ENCODE data around the gene ZBTB16.

DNA sequence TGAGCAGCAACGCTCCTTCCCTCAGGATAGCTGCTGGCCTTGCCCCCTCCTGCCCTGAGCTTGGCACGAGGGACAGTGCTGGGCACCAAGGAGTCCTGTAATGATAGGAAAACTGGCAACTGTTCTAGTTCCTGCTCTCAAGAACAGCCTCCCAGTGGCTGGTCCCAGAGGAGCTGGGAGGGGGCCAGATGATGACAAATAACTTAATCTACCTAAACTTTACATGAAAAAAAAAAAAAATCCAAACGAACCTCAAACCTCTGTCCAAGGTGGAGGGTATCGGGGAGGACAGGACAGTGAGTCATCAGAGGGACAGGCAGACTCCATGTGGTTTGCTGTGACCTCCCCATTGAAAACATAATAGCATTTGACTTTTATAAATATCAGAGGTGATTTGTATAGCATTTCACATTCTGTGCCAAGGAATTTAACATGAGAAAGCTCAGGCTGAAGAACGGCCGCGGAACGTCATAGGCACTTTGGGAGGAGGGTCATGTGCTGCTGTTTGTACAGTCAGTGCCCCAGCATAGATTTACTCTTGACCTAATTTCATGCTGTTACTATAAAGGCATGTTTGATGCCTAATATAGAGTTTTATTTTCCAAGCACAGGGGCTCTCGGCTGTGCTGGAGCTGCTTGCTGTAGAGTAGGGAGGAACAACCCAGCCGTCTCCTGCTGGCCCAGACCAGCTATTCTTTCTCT is 138.4 kb downstream of the ZBTB16 start:
- TF ChIP-seq, protein P1, sequence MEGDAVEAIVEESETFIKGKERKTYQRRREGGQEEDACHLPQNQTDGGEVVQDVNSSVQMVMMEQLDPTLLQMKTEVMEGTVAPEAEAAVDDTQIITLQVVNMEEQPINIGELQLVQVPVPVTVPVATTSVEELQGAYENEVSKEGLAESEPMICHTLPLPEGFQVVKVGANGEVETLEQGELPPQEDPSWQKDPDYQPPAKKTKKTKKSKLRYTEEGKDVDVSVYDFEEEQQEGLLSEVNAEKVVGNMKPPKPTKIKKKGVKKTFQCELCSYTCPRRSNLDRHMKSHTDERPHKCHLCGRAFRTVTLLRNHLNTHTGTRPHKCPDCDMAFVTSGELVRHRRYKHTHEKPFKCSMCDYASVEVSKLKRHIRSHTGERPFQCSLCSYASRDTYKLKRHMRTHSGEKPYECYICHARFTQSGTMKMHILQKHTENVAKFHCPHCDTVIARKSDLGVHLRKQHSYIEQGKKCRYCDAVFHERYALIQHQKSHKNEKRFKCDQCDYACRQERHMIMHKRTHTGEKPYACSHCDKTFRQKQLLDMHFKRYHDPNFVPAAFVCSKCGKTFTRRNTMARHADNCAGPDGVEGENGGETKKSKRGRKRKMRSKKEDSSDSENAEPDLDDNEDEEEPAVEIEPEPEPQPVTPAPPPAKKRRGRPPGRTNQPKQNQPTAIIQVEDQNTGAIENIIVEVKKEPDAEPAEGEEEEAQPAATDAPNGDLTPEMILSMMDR (optimal IDR thresholded peaks at IDR 0.05 in 1 of 3, IDR thresholded peaks at IDR 0.05 in 1 of 3, conservative IDR thresholded peaks at IDR 0.05 in 1 of 3; ENCODE audit: extremely low read depth in 1 of 3, insufficient read depth in 2 of 3, low read length in 3 of 3) = no peak
- TF ChIP-seq EZH2 (IDR thresholded peaks at IDR 0.05; ENCODE audit: low read length) = no peak
